Pancreas (tissue), 10 donors: ENCODE results near the gene PRODH. TPM values are rescaled to one million over a fixed set of nuclear protein-coding genes. Genes with fewer than 3 reads are reported as not detected.
"Not testable (repeated sequence)": the region's sequence is repeated elsewhere in the genome, so short reads cannot be mapped to it uniquely, and the experiment has no call there.

Source experiments
- ATAC-seq, 4 donors: fragments of 200-7000 bp; cut with Tn5 transposase; one replicate each; pipeline versions ENCODE4 v1.8.0 to v1.9.1; 2020; ENCODE audit warnings: mild to moderate bottlenecking in 4 of 4, moderate library complexity in 4 of 4
- DNase-seq, 6 donors: peaks; one replicate each; pipeline ENCODE4 v3.0.0-alpha.2; 2020
- FAIRE-seq: peaks from 2 replicates; lab custom pipeline; 2012; peaks lifted over from hg19 to GRCh38; lab: Jason Lieb, UNC
- H3K27ac ChIP-seq, 4 donors: fragments of 200-600 bp; sonication (generic); 1 replicate in 3 of 4; 2 replicates in 1 of 4; pipeline versions ENCODE4 v1.5.0 to v1.8.0; 2020
- H3K27me3 ChIP-seq, 4 donors: fragments of 200-600 bp; one replicate each; pipeline ENCODE4 v1.8.0; 2021
- H3K36me3 ChIP-seq, 3 donors: fragments of 200-600 bp; sonication (generic) in 1 of 3; one replicate each; pipeline versions ENCODE4 v1.5.0 to v1.8.0; 2020 to 2021
- H3K4me1 ChIP-seq, 3 donors: fragments of 200-600 bp; one replicate each; pipeline ENCODE4 v1.8.0; 2021
- H3K4me3 ChIP-seq, 4 donors: fragments of 200-600 bp; sonication (generic) in 2 of 4; one replicate each; pipeline versions ENCODE4 v1.5.0 to v1.8.0; 2020 to 2021
- H3K9me3 ChIP-seq, 4 donors: fragments of 200-600 bp; one replicate each; pipeline ENCODE4 v1.8.0; 2021
- CTCF ChIP-seq, 4 donors: fragments of 200-600 bp; sonication (generic) in 3 of 4; IDR thresholded peaks; one replicate each; pipeline versions ENCODE4 v1.5.0 to v1.8.0; 2021; ENCODE audit warnings: antibody characterized with exemption in 4 of 4
- WGBS, 2 donors: extraction: QIAGEN DNeasy Blood & Tissue Kit; methylation state at CpG; one replicate each; pipeline ENCODE4 v1.1.7; 2013; 5-methylcytosine and 5-hydroxymethylcytosine counted together
- intact Hi-C, 3 donors: fragments of 100-400 bp; cut with DNase I; formaldehyde crosslinking; loops; one replicate each; pipeline versions ENCODE4 v1.11.1 to v1.14.2; 2022
- polyA plus RNA-seq, 2 donors: library from polyadenylated mRNA; stranded (reverse); fragments of 200-250 nt; gene quantifications; one replicate each; pipeline ENCODE4 v1.2.3, GENCODE V29; 2013
- total RNA-seq, 6 donors: library from RNA; stranded (reverse); fragmentation: NEBNext Ultra II Directional in 4 of 6; extraction: Animal tissue kit (Norgen Biotek cat#: 25700) in 4 of 6; gene quantifications; one replicate each; pipeline versions ENCODE4 v1.2.1 to v1.2.4, GENCODE V29; 2021 to 2023
- donor health status: healthy with polysubstance abuse.
- donor health status: DM: no; HTN: no; CAD: no; lungs with moderate emphysema.
- donor health status: DM: no; HTN: no; CAD: no.
- donor health status: control.
- donor health status: control.
- donor health status: Bipolar disorder and iron deficiency.
- donor health status: DM: yes; HTN: yes; CAD: no.
- donor health status: DM: no; HTN: no; CAD: no.
- donor health status: DM: no; HTN: no; CAD: no.
- donor health status: DM: yes; HTN: yes; CAD: no.

Gene PRODH
- total and polyA plus RNA-seq, 8 donors = 0.35 to 4.1 (median 0.78) TPM

GRCh38 chr22:18971321-18971751 lies 35.2 kb upstream of the PRODH start:
- Histone ChIP-seq H3K4me1 (peaks cover 3 to 17% (median 12%) of the 10 kb centered on the region in 3 donors), H3K4me3 (peak overlapping the region in 3 of 4 donors; percentile 57 to 75 (median 72)), H3K36me3 (no peaks in the 10 kb centered on the region), H3K9me3 (no peaks in the 10 kb centered on the region), H3K27me3 (no peaks in the 10 kb centered on the region), H3K27ac (no peak overlapping the region)
- ATAC-seq = no peak
- TF ChIP-seq CTCF (IDR thresholded peaks at IDR 0.05) = no peak
- WGBS, 2 donors = 38% methylated on average over 19 of the region's 19 CpGs
- intact Hi-C loops = no loop called here
- FAIRE-seq = no peak
- DNase-seq = peak in 3 of 6 donors; percentile 38 to 52 (median 40)

GRCh38 chr22:18970948-18971315 lies 34.8 kb upstream of the PRODH start:
- Histone ChIP-seq H3K4me3 (peak overlapping the region; percentile 48 to 75 (median 64)), H3K9me3 (no peaks in the 10 kb centered on the region), H3K27me3 (no peaks in the 10 kb centered on the region), H3K4me1 (peaks cover 3 to 13% (median 10%) of the 10 kb centered on the region in 3 donors), H3K27ac (peak overlapping the region in 1 of 4 donors; percentile 51), H3K36me3 (no peaks in the 10 kb centered on the region)
- no peak for ATAC-seq
- TF ChIP-seq CTCF (IDR thresholded peaks at IDR 0.05) = no peak
- FAIRE-seq = no peak
- intact Hi-C loops = no loop called here
- peak in 3 of 6 donors; percentile 36 to 70 (median 39) for DNase-seq
- WGBS, 2 donors = 1 to 2% methylated on average over 15 to 28 of the region's 28 CpGs

GRCh38 chr22:18970176-18970947 lies 34.3 kb upstream of the PRODH start:
- H3K9me3 ChIP-seq = no peaks in the 10 kb centered on the region
- peak in 5 of 6 donors; percentile 36 to 78 (median 51) for DNase-seq
- no peaks in the 10 kb centered on the region for H3K36me3 ChIP-seq
- peak; percentile 16 to 58 (median 42) for ATAC-seq
- 1% methylated on average over 54 to 94 of the region's 94 CpGs for WGBS, 2 donors
- peak overlapping the region; percentile 48 to 75 (median 64) for H3K4me3 ChIP-seq
- intact Hi-C loops = no loop called here
- H3K27me3 ChIP-seq = no peaks in the 10 kb centered on the region
- peaks cover under 1 to 10% (median 4%) of the 10 kb centered on the region in 3 donors for H3K4me1 ChIP-seq
- no peak for FAIRE-seq
- peak overlapping the region in 1 of 4 donors; percentile 51 for H3K27ac ChIP-seq
- peak in 2 of 4 donors; percentile 7 to 12 for TF ChIP-seq CTCF (IDR thresholded peaks at IDR 0.05)

GRCh38 chr22:18969158-18969942 lies 33.3 kb upstream of the PRODH start:
- H3K27ac ChIP-seq, FAIRE-seq, H3K27me3 ChIP-seq, H3K36me3 ChIP-seq, ATAC-seq, H3K4me1 ChIP-seq, intact Hi-C loops, H3K9me3 ChIP-seq, H3K4me3 ChIP-seq: not testable (repeated sequence)
- DNase-seq = peak in 3 of 6 donors; percentile 32 to 75 (median 52)
- 81 to 90% methylated on average over 14 of the region's 14 CpGs for WGBS, 2 donors

- Histone ChIP-seq H3K4me1 (peaks cover 0 to 10% (median 4%) of the 10 kb centered on the region in 3 donors), H3K4me3 (no peak overlapping the region), H3K36me3 (no peaks in the 10 kb centered on the region), H3K27me3 (no peaks in the 10 kb centered on the region), H3K27ac (no peak overlapping the region), H3K9me3 (no peaks in the 10 kb centered on the region)
- FAIRE-seq = no peak
- peak; percentile 39 to 86 (median 64) for DNase-seq
- ATAC-seq = peak in 3 of 4 donors; percentile 13 to 59 (median 18)
- intact Hi-C loops = no loop called here
- peak in 1 of 4 donors; percentile 4 for TF ChIP-seq CTCF (IDR thresholded peaks at IDR 0.05)
- WGBS, 2 donors = 63 to 65% methylated on average over 20 of the region's 20 CpGs
These were observed 32.1 kb upstream of the PRODH start for GRCh38 chr22:18968011-18968749.
